IMR-90 (cell line): Measurements from ENCODE around the gene ACTRT2. TPM values are rescaled to one million over a fixed set of nuclear protein-coding genes. Genes with fewer than 3 reads are reported as not detected.

Experiments
- ATAC-seq: fragments of 200-7000 bp; cut with Tn5 transposase; 2 replicates; pipeline ENCODE4 v1.9.1; 2020; ENCODE audit warnings: low read depth, mild to moderate bottlenecking, moderate library complexity
- BruUV-seq: library from RNA; stranded (reverse); fragments of 400-500 nt; replicated peaks from 2 replicates; lab custom pipeline; 2021; lab: Mats Ljungman, UMichigan
- CTCF ChIA-PET: fragments of 300-600 bp; formaldehyde crosslinking; extraction: SDS; loops from one replicate; lab custom pipeline; 2021; ENCODE audit warnings: antibody characterized with exemption; lab: Yijun Ruan, JAX
- POLR2A ChIA-PET: fragments of 300-600 bp; sonication (Branson Sonifier 250); formaldehyde crosslinking; loops from one replicate; lab custom pipeline; 2022; ENCODE audit warnings: antibody characterized with exemption; ENCODE audit not compliant: unreplicated experiment; lab: Charles Lee
- DNase-seq: peaks from one replicate; pipeline ENCODE4 v3.0.0; 2013
- H2AFZ ChIP-seq: replicated peaks from 2 replicates; pipeline ENCODE3; 2013; ENCODE audit warnings: low read length, mild to moderate bottlenecking; ENCODE audit not compliant: poor library complexity
- H2AK5ac ChIP-seq: 2 replicates; pipeline ENCODE4 v1.6.1; 2013; ENCODE audit warnings: low read depth, low read length, inconsistent platforms
- H2AK9ac ChIP-seq: replicated peaks from 2 replicates; pipeline ENCODE3; 2013; ENCODE audit warnings: mild to moderate bottlenecking, low read depth, low read length, moderate library complexity; ENCODE audit not compliant: poor library complexity
- H2BK120ac ChIP-seq: 2 replicates; pipeline ENCODE4 v1.6.1; 2013; ENCODE audit warnings: low read depth, low read length, inconsistent platforms
- H2BK15ac ChIP-seq: 3 replicates; pipeline ENCODE4 v1.6.1; 2013; ENCODE audit warnings: low read depth, low read length, inconsistent platforms
- H2BK20ac ChIP-seq: 2 replicates; pipeline ENCODE4 v1.6.1; 2013; ENCODE audit warnings: low read depth, mild to moderate bottlenecking, inconsistent platforms, low read length, moderate library complexity
- H2BK5ac ChIP-seq: 2 replicates; pipeline ENCODE4 v1.6.1; 2013; ENCODE audit warnings: mild to moderate bottlenecking, low read depth, low read length, inconsistent platforms; ENCODE audit not compliant: poor library complexity, severe bottlenecking
- H3K14ac ChIP-seq: replicated peaks from 2 replicates; pipeline ENCODE4 v1.6.1; 2013; ENCODE audit warnings: low read depth, low read length, inconsistent platforms
- H3K18ac ChIP-seq: 2 replicates; pipeline ENCODE4 v1.6.1; 2013; ENCODE audit warnings: low read depth, low read length, control low read depth
- H3K23ac ChIP-seq: 2 replicates; pipeline ENCODE4 v1.6.1; 2013; ENCODE audit warnings: low read depth, low read length, inconsistent platforms
- H3K27ac ChIP-seq: 2 replicates; pipeline ENCODE4 v1.5.1; 2013; ENCODE audit warnings: mild to moderate bottlenecking, control low read depth, low read length; ENCODE audit not compliant: insufficient read depth
- H3K27me3 ChIP-seq: 2 replicates; pipeline ENCODE4 v1.6.1; 2013; ENCODE audit warnings: low read length; ENCODE audit not compliant: control insufficient read depth, insufficient read depth
- H3K36me3 ChIP-seq: 2 replicates; pipeline ENCODE4 v1.6.1; 2013; ENCODE audit warnings: low read length, mixed read lengths; ENCODE audit not compliant: control insufficient read depth, insufficient read depth
- H3K4ac ChIP-seq: 2 replicates; pipeline ENCODE4 v1.6.1; 2013; ENCODE audit warnings: low read depth, low read length, inconsistent platforms
- H3K4me1 ChIP-seq: 2 replicates; pipeline ENCODE4 v1.6.1; 2013; ENCODE audit warnings: low read length, mixed read lengths; ENCODE audit not compliant: control insufficient read depth, insufficient read depth
- H3K4me2 ChIP-seq: 2 replicates; pipeline ENCODE4 v1.6.1; 2013; ENCODE audit warnings: low read depth, mild to moderate bottlenecking, control low read depth, low read length, moderate library complexity
- H3K4me3 ChIP-seq: 2 replicates; pipeline ENCODE4 v1.5.1; 2013; ENCODE audit warnings: low read depth, mild to moderate bottlenecking, control low read depth, low read length, moderate library complexity; ENCODE audit not compliant: insufficient read depth
- H3K56ac ChIP-seq: 2 replicates; pipeline ENCODE4 v1.6.1; 2013; ENCODE audit warnings: low read length, inconsistent platforms; ENCODE audit not compliant: insufficient read depth; ENCODE audit errors: extremely low read depth
- H3K79me1 ChIP-seq, 2 experiments: 2 replicates each; pipeline ENCODE4 v1.6.1; 2013; ENCODE audit warnings: low read length in 2 of 2, inconsistent platforms in 1 of 2, low read depth in 1 of 2
- H3K9ac ChIP-seq: 2 replicates; pipeline ENCODE4 v1.6.1; 2013; ENCODE audit warnings: low read depth, low read length, control low read depth
- H3K9me1 ChIP-seq: 2 replicates; pipeline ENCODE4 v1.6.1; 2013; ENCODE audit warnings: low read length, inconsistent platforms; ENCODE audit not compliant: insufficient read depth
- H3K9me3 ChIP-seq: 2 replicates; pipeline ENCODE4 v1.6.1; 2013; ENCODE audit warnings: low read length; ENCODE audit not compliant: control insufficient read depth, insufficient read depth
- H4K20me1 ChIP-seq: 2 replicates; pipeline ENCODE4 v1.6.1; 2013; ENCODE audit warnings: low read length, inconsistent platforms; ENCODE audit not compliant: insufficient read depth
- H4K5ac ChIP-seq: 2 replicates; pipeline ENCODE4 v1.6.1; 2013; ENCODE audit warnings: mild to moderate bottlenecking, low read depth, low read length, control low read depth
- H4K8ac ChIP-seq, 2 experiments: 2 replicates each; pipeline ENCODE4 v1.6.1; 2013; ENCODE audit warnings: low read depth in 2 of 2, low read length in 2 of 2, control low read depth in 1 of 2, inconsistent platforms in 1 of 2
- H4K91ac ChIP-seq: 2 replicates; pipeline ENCODE4 v1.6.1; 2013; ENCODE audit warnings: low read depth, low read length, inconsistent platforms; ENCODE audit not compliant: insufficient read depth
- CEBPB ChIP-seq: IDR thresholded peaks from 2 replicates; pipeline ENCODE4 v1.6.1; 2012; ENCODE audit warnings: low read depth, low read length, improper control_type of control experiment
- CHD1 ChIP-seq: IDR thresholded peaks from 2 replicates; pipeline ENCODE4 v1.6.1; 2012; ENCODE audit warnings: low read depth, low read length, improper control_type of control experiment
- CTCF ChIP-seq: conservative IDR thresholded peaks from 2 replicates; pipeline ENCODE4 v1.5.1; 2012; ENCODE audit warnings: mild to moderate bottlenecking, low read depth, low read length, improper control_type of control experiment
- FOS ChIP-seq: fragments of 150-350 bp; IDR thresholded peaks from 2 replicates; pipeline ENCODE4 v1.6.1; 2016; ENCODE audit warnings: low read depth, low read length
- MAFK ChIP-seq: IDR thresholded peaks from 2 replicates; pipeline ENCODE4 v1.6.1; 2012; ENCODE audit warnings: low read depth, low read length, improper control_type of control experiment
- MAZ ChIP-seq: IDR thresholded peaks from 2 replicates; pipeline ENCODE4 v1.6.1; 2012; ENCODE audit warnings: low read depth, mild to moderate bottlenecking, low read length, improper control_type of control experiment, moderate library complexity, borderline replicate concordance
- MXI1 ChIP-seq: IDR thresholded peaks from 2 replicates; pipeline ENCODE4 v1.6.1; 2012; ENCODE audit warnings: low read depth, mild to moderate bottlenecking, low read length, moderate library complexity, borderline replicate concordance
- NFE2L2 ChIP-seq: fragments of 150-350 bp; IDR thresholded peaks from 2 replicates; pipeline ENCODE4 v1.6.1; 2016; ENCODE audit warnings: low read depth, mild to moderate bottlenecking, low read length
- POLR2A ChIP-seq: IDR thresholded peaks from 2 replicates; pipeline ENCODE4 v1.6.1; 2012; ENCODE audit warnings: mild to moderate bottlenecking, low read depth, low read length
- RAD21 ChIP-seq: IDR thresholded peaks from 2 replicates; pipeline ENCODE4 v1.6.1; 2012; ENCODE audit warnings: low read length, improper control_type of control experiment
- RCOR1 ChIP-seq: IDR thresholded peaks from 2 replicates; pipeline ENCODE4 v1.6.1; 2012; ENCODE audit warnings: mild to moderate bottlenecking, low read length, improper control_type of control experiment; ENCODE audit not compliant: insufficient replicate concordance
- USF2 ChIP-seq: fragments of 150-350 bp; IDR thresholded peaks from 2 replicates; pipeline ENCODE4 v1.6.1; 2017; ENCODE audit warnings: mild to moderate bottlenecking, antibody characterized with exemption, low read length, low read depth
- WGBS, 2 experiments: methylation state at CpG; one replicate each; pipeline versions ENCODE4 v1.1.5 to v1.1.7; 2013; ENCODE audit warnings: missing lambda C conversion rate in 2 of 2; ENCODE audit not compliant: insufficient read length in 1 of 2; ENCODE audit errors: extremely low coverage in 2 of 2; 5-methylcytosine and 5-hydroxymethylcytosine counted together
- dilution Hi-C: fragments of 300-500 bp; cut with HindIII; formaldehyde crosslinking; loops from one replicate; pipeline ENCODE4 v1.14.3; 2018; ENCODE audit warnings: low sequenced_read_pairs; ENCODE audit not compliant: unreplicated experiment
- in situ Hi-C: fragments of 300-500 bp; cut with MboI; formaldehyde crosslinking; loops from 3 replicates; pipeline ENCODE4 v1.14.3; 2019; ENCODE audit warnings: low sequenced_read_pairs, inconsistent platforms, mixed read lengths
- intact Hi-C: fragments of 100-400 bp; cut with micrococcal nuclease; formaldehyde crosslinking; loops from 2 replicates; pipeline ENCODE4 v1.10.0; 2022
- polyA plus RNA-seq, 3 experiments: library from polyadenylated mRNA; depleted of rRNA; stranded (reverse); fragments of >200 nt; gene quantifications; 2 replicates each; pipeline ENCODE4 v1.2.3, GENCODE V29; 2012; ENCODE audit warnings: low replicate concordance in 1 of 3
- total RNA-seq: library from RNA; depleted of rRNA; stranded (reverse); fragments of >200 nt; gene quantifications from 2 replicates; pipeline ENCODE4 v1.2.3, GENCODE V29; 2012
- TF ChIP-seq, protein P1 (sequence below): fragments of 150-350 bp; IDR thresholded peaks from 2 replicates; pipeline ENCODE4 v1.6.1; 2016; ENCODE audit warnings: low read depth, mild to moderate bottlenecking, low read length, moderate library complexity, borderline replicate concordance

ACTRT2 gene
- total and polyA plus RNA-seq, 2 of the 4 experiments (the other 2 are of a cell fraction): not detected

GRCh38 chr1:3055051-3055450, 33.8 kb downstream of the ACTRT2 start:
- Histone ChIP-seq H3K23ac (no peak overlapping the region), H3K14ac (no peak overlapping the region), H2AK9ac (no peak overlapping the region), H4K20me1 (no peaks in the 10 kb centered on the region), H3K56ac (no peak overlapping the region), H3K9me1 (no peaks in the 10 kb centered on the region), H2AK5ac (no peak overlapping the region), H3K9me3 (peaks cover 2% of the 10 kb centered on the region; the same call in 1 of the 2 replicates), H3K9ac (no peak overlapping the region), H3K4ac (no peak overlapping the region), H2BK120ac (no peak overlapping the region), H2BK15ac (no peak overlapping the region), H3K36me3 (no peaks in the 10 kb centered on the region), H2BK20ac (no peak overlapping the region), H4K8ac (no peak overlapping the region), H2AFZ (no peak overlapping the region), H3K18ac (no peak overlapping the region), H3K27ac (no peak overlapping the region), H3K79me1 (no peaks in the 10 kb centered on the region), H4K91ac (no peak overlapping the region), H3K4me1 (no peaks in the 10 kb centered on the region), H2BK5ac (no peak overlapping the region), H3K4me3 (no peak overlapping the region), H3K4me2 (no peak overlapping the region), H3K27me3 (no peaks in the 10 kb centered on the region), H4K5ac (no peak overlapping the region)
- BruUV-seq: no TSS peak
- CTCF ChIA-PET: no interaction called here
- dilution Hi-C loops: no loop called here
- POLR2A ChIA-PET: no interaction called here
- WGBS, 2 experiments: no CpG with 5 or more reads among the region's 9 CpGs
- TF ChIP-seq RCOR1 (no peak), RAD21 (no peak), NFE2L2 (no peak), POLR2A (no peak), USF2 (no peak), MAZ (no peak), CEBPB (no peak), MXI1 (no peak), CTCF (no peak), CHD1 (no peak), FOS (no peak), MAFK (no peak)
- TF ChIP-seq, protein P1, sequence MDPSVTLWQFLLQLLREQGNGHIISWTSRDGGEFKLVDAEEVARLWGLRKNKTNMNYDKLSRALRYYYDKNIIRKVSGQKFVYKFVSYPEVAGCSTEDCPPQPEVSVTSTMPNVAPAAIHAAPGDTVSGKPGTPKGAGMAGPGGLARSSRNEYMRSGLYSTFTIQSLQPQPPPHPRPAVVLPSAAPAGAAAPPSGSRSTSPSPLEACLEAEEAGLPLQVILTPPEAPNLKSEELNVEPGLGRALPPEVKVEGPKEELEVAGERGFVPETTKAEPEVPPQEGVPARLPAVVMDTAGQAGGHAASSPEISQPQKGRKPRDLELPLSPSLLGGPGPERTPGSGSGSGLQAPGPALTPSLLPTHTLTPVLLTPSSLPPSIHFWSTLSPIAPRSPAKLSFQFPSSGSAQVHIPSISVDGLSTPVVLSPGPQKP: no peak
- intact Hi-C loops: no loop called here
- DNase-seq: no peak
- in situ Hi-C loops: loop anchor here (25.0 kb wide), 1 partner anchor 618 kb away; no protein-coding TSS in a partner anchor
- no peak for ATAC-seq
